K562 (cell line): ENCODE measurements around the gene KMT2A. TPM values are rescaled to one million over a fixed set of nuclear protein-coding genes. Genes with fewer than 3 reads are reported as not detected.

ENCODE experiments used
- ATAC-seq: fragments of 200-7000 bp; cut with Tn5 transposase; 3 replicates; pipeline ENCODE4 v1.9.1; 2020; ENCODE audit warnings: moderate library complexity
- BruUV-seq: library from RNA; stranded (reverse); fragments of 400-500 nt; replicated peaks from 2 replicates; lab custom pipeline; 2021; lab: Mats Ljungman, UMichigan
- CTCF ChIA-PET: fragments of 300-600 bp; formaldehyde crosslinking; extraction: SDS; loops from one replicate; lab custom pipeline; 2021; ENCODE audit warnings: low intra/inter-chr PET ratio; lab: Yijun Ruan, JAX
- POLR2A ChIA-PET: fragments of 300-600, 350-650 bp; sonication (Branson Sonifier 250); formaldehyde crosslinking; extraction: SDS; loops from one replicate; lab custom pipeline; 2021; ENCODE audit warnings: antibody characterized with exemption, inconsistent platforms; lab: Yijun Ruan, JAX
- DNase-seq, 4 experiments: peaks; one replicate each; pipeline versions ENCODE4 v3.0.0 to v3.0.0-alpha.2; 2011 to 2018; ENCODE audit warnings: low spot score in 3 of 4, mixed read lengths in 3 of 4; ENCODE audit errors: extremely low read depth in 1 of 4
- FAIRE-seq: peaks from 2 replicates; lab custom pipeline; 2011; peaks lifted over from hg19 to GRCh38; lab: Jason Lieb, UNC
- H2AFZ ChIP-seq: 2 replicates; pipeline ENCODE4 v1.6.0; 2011; ENCODE audit warnings: low read depth, low read length, control low read depth, inconsistent platforms
- H3K27ac ChIP-seq: fragments of 200-600 bp; 3 replicates; pipeline ENCODE4 v1.8.0; 2011; ENCODE audit warnings: low read depth, mild to moderate bottlenecking, control low read depth, inconsistent platforms, low read length, moderate library complexity, mixed read lengths; ENCODE audit errors: extremely low read depth
- H3K27me3 ChIP-seq, 2 experiments: fragments of 300-600 bp in 1 of 2; 2 replicates in 1 of 2; 3 replicates in 1 of 2; pipeline versions ENCODE4 v1.6.0 to v1.8.0; 2011; ENCODE audit warnings: inconsistent platforms in 2 of 2, low read length in 2 of 2, mild to moderate bottlenecking in 1 of 2, mixed read lengths in 1 of 2, moderate library complexity in 1 of 2; ENCODE audit not compliant: control insufficient read depth in 2 of 2, insufficient read depth in 2 of 2
- H3K36me3 ChIP-seq: fragments of 300-600 bp; 3 replicates; pipeline ENCODE4 v1.8.0; 2011; ENCODE audit warnings: mild to moderate bottlenecking, low read length, inconsistent platforms; ENCODE audit not compliant: control insufficient read depth, insufficient read depth
- H3K4me1 ChIP-seq, 2 experiments: fragments of 200-600 bp in 1 of 2; replicated peaks in 1 of 2; 2 replicates in 1 of 2; 3 replicates in 1 of 2; pipeline versions ENCODE4 v1.5.1 to v1.8.0; 2011; ENCODE audit warnings: inconsistent platforms in 2 of 2, low read length in 2 of 2, mild to moderate bottlenecking in 1 of 2, mixed read lengths in 1 of 2, moderate library complexity in 1 of 2; ENCODE audit not compliant: control insufficient read depth in 2 of 2, insufficient read depth in 2 of 2
- H3K4me2 ChIP-seq: 2 replicates; pipeline ENCODE4 v1.6.1; 2011; ENCODE audit warnings: low read length, control low read depth, inconsistent platforms, mixed read lengths; ENCODE audit not compliant: insufficient read depth
- H3K4me3 ChIP-seq: fragments of 200-600 bp; sonication (generic), shearing (Covaris generic); 2 replicates; pipeline ENCODE4 v1.5.1; 2016; ENCODE audit warnings: control low read depth, inconsistent platforms
- H3K79me2 ChIP-seq: fragments of 200-600 bp; 3 replicates; pipeline ENCODE4 v1.8.0; 2011; ENCODE audit warnings: low read length, inconsistent platforms; ENCODE audit not compliant: control insufficient read depth, insufficient read depth
- H3K9ac ChIP-seq, 2 experiments: 2 replicates each; pipeline versions ENCODE4 v1.6.0 to v1.6.1; 2011; ENCODE audit warnings: low read depth in 2 of 2, low read length in 2 of 2, control low read depth in 1 of 2, inconsistent platforms in 1 of 2, mild to moderate bottlenecking in 1 of 2, mixed read lengths in 1 of 2; ENCODE audit not compliant: insufficient read depth in 1 of 2
- H3K9me1 ChIP-seq: one replicate; pipeline ENCODE4 v1.6.0; 2011; ENCODE audit warnings: inconsistent platforms, mild to moderate bottlenecking, low read length, moderate library complexity; ENCODE audit not compliant: control insufficient read depth, insufficient read depth
- H3K9me3 ChIP-seq: replicated peaks from 2 replicates; pipeline ENCODE4 v1.5.1; 2011; ENCODE audit warnings: low read depth, low read length, inconsistent platforms; ENCODE audit not compliant: control insufficient read depth, insufficient read depth
- H4K20me1 ChIP-seq: replicated peaks from 2 replicates; pipeline ENCODE4 v1.6.1; 2011; ENCODE audit warnings: low read length, inconsistent platforms, mixed read lengths; ENCODE audit not compliant: control insufficient read depth, insufficient read depth
- GATA2 ChIP-seq: sonication (generic); formaldehyde crosslinking; IDR thresholded peaks from 2 replicates; pipeline ENCODE4 v1.4.0; 2020; ENCODE audit warnings: mild to moderate bottlenecking, missing genetic modification reagents
- SIN3A ChIP-seq, 2 experiments: fragments of 150-350 bp in 1 of 2; IDR thresholded peaks; 2 replicates each; pipeline ENCODE4 v1.6.1; 2011 to 2016; ENCODE audit warnings: borderline replicate concordance in 2 of 2, low read depth in 2 of 2, low read length in 2 of 2, mild to moderate bottlenecking in 2 of 2, moderate library complexity in 2 of 2; ENCODE audit not compliant: control insufficient read depth in 1 of 2
- ZNF318 ChIP-seq, 2 experiments: fragments of 450-650 bp; IDR thresholded peaks; 2 replicates each; pipeline ENCODE4 v1.6.1; 2016; ENCODE audit warnings: mild to moderate bottlenecking in 2 of 2, borderline replicate concordance in 1 of 2, low read depth in 1 of 2, moderate library complexity in 1 of 2
- WGBS: fragments of 100-300 bp; shearing (Covaris generic); methylation state at CpG from one replicate; pipeline ENCODE4 v1.1.6; 2016; ENCODE audit warnings: low coverage, mixed read lengths; ENCODE audit not compliant: insufficient coverage; ENCODE audit errors: missing lambda C conversion rate; 5-methylcytosine and 5-hydroxymethylcytosine counted together
- in situ Hi-C: fragments of 300-500 bp; cut with MboI; formaldehyde crosslinking; loops from 4 replicates; pipeline ENCODE4 v1.15.0; 2018; ENCODE audit warnings: inconsistent platforms, mixed read lengths
- intact Hi-C: fragments of 100-400 bp; cut with micrococcal nuclease; formaldehyde crosslinking; loops from 2 replicates; pipeline ENCODE4 v1.14.2; 2022
- polyA plus RNA-seq, 8 experiments: library from polyadenylated mRNA; depleted of rRNA in 4 of 8; stranded (reverse) in 5 of 8; unstranded in 3 of 8; fragments of >200 nt; fragmentation: Nextera tagmentation in 2 of 8; fragmentation: Illumina TruSeq in 1 of 8; extraction: Ambion mirVana in 2 of 8; extraction: Trizol in 1 of 8; gene quantifications; 2 replicates each; pipeline versions ENCODE4 v1.2.1 to v1.2.3, GENCODE V29; 2011 to 2014; ENCODE audit warnings: inconsistent platforms in 1 of 8, missing spikeins in 1 of 8
- total RNA-seq, 7 experiments: library from RNA; depleted of rRNA in 6 of 7; stranded (reverse); fragments of >200 nt in 6 of 7; fragmentation: Illumina TruSeq in 2 of 7; extraction: Trizol in 2 of 7; gene quantifications; 2 replicates each; pipeline versions ENCODE4 v1.2.1 to v1.2.3, GENCODE V29; 2011 to 2021; ENCODE audit warnings: low replicate concordance in 1 of 7
- TF ChIP-seq, protein P1 (sequence below): fragments of 250-450 bp; sonication (Bioruptor Pico); IDR thresholded peaks from 2 replicates; pipeline ENCODE4 v1.8.0; 2022; ENCODE audit warnings: inconsistent platforms

Gene KMT2A
- total and polyA plus RNA-seq, 9 of the 15 experiments (the other 6 are each of a cell fraction or from before 2014, with no cell fraction given) = 9.6 to 59.9 (median 32.6) TPM

GRCh38 chr11:118529584-118530175 lies 93.4 kb downstream of the KMT2A start:
- no peak for ATAC-seq

More at GRCh38 chr11:118529584-118530175, 93.4 kb downstream of the KMT2A start:
- intact Hi-C loops (loop anchor here (5.0 kb wide), 1 partner anchor 38 kb away; the partner anchor contains the start of gene IFT46), in situ Hi-C loops (no loop called here)
- Histone ChIP-seq H3K9ac (peak overlapping the region; percentile 44 to 69; a peak in 2 of 4 replicates), H3K9me1 (no peaks in the 10 kb centered on the region), H3K4me3 (peak overlapping the region; percentile 65; the same call in 1 of the 2 replicates), H3K27ac (no peak overlapping the region), H3K9me3 (no peaks in the 10 kb centered on the region), H3K4me1 (peaks cover 9 to 43% of the 10 kb centered on the region in 2 experiments; a peak in 4 of 5 replicates), H4K20me1 (no peaks in the 10 kb centered on the region), H3K27me3 (no peaks in the 10 kb centered on the region), H3K4me2 (peak overlapping the region; percentile 85), H3K79me2 (no peaks in the 10 kb centered on the region; the same call in 2 of the 3 replicates), H2AFZ (peak overlapping the region; percentile 91; the same call in 1 of the 2 replicates), H3K36me3 (peaks cover 6% of the 10 kb centered on the region; the same call in 2 of the 3 replicates)
- TSS peak; percentile 71 for BruUV-seq
- CTCF ChIA-PET = no interaction called here
- WGBS = 58% methylated on average over 5 of the region's 5 CpGs
- POLR2A ChIA-PET = interaction anchor here (0.6 to 1.5 kb wide), 5 partner anchors 17 to 270 kb away, joined by 3 to 8 read pairs (median 3); no protein-coding TSS in a partner anchor
- DNase-seq = no peak
- no peak for FAIRE-seq
- TF ChIP-seq ZNF318 (IDR thresholded peaks at IDR 0.05; ENCODE audit: borderline replicate concordance in 1 of 2, low read depth in 1 of 2) (no peak), SIN3A (IDR thresholded peaks at IDR 0.05; ENCODE audit: borderline replicate concordance in 2 of 2, control insufficient read depth in 1 of 2, low read depth in 2 of 2, low read length in 2 of 2) (no peak), GATA2 (0 out of 2 replicates have a peak, but pooled peaks have one; percentile 35)
- TF ChIP-seq, protein P1, sequence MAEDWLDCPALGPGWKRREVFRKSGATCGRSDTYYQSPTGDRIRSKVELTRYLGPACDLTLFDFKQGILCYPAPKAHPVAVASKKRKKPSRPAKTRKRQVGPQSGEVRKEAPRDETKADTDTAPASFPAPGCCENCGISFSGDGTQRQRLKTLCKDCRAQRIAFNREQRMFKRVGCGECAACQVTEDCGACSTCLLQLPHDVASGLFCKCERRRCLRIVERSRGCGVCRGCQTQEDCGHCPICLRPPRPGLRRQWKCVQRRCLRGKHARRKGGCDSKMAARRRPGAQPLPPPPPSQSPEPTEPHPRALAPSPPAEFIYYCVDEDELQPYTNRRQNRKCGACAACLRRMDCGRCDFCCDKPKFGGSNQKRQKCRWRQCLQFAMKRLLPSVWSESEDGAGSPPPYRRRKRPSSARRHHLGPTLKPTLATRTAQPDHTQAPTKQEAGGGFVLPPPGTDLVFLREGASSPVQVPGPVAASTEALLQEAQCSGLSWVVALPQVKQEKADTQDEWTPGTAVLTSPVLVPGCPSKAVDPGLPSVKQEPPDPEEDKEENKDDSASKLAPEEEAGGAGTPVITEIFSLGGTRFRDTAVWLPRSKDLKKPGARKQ (CRISPR knock-in tag) = no peak
